ENCODE results near the gene CDK10. TPM values are rescaled to one million over a fixed set of nuclear protein-coding genes. Genes with fewer than 3 reads are reported as not detected.

CDK10 gene, protein sequence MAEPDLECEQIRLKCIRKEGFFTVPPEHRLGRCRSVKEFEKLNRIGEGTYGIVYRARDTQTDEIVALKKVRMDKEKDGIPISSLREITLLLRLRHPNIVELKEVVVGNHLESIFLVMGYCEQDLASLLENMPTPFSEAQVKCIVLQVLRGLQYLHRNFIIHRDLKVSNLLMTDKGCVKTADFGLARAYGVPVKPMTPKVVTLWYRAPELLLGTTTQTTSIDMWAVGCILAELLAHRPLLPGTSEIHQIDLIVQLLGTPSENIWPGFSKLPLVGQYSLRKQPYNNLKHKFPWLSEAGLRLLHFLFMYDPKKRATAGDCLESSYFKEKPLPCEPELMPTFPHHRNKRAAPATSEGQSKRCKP
- 10 to 100 TPM; 76.3 to 82.5 (median 81.9) TPM for total RNA-seq

DNA sequence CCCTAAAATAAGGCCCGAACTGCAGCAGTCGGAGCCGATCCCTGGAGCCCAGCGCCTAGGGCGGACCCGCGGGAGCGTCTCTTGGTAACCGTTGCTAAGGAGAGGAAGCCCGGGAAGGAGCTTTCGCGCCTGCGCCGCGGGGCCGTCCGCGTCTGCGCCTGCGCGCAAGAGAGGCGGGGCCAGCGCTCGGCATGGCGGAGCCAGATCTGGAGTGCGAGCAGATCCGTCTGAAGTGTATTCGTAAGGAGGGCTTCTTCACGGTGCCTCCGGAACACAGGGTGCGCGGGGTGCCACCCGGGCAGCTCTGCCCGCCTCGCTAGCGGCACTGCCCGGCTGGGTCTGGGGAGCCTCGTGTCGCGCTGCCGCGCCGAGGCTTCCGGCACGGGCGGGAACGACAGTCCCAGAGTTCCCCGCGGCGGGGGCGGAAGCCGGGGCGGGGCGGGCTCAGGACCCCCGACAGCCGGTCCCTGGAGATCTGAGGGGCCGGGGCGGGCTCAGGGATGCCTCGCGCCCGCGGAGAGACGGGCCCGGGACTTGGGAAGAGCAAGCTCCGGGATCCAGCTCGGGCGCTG is at the start of gene CDK10:
TSS of gene CDK10 (plus strand) at position 170 of the 572 bp plus-strand sequence. CDS start at position 192, 22 bp downstream.
- peak; percentile 94 for ATAC-seq
- H3K4me1 Mint-ChIP-seq (ENCODE audit: low read depth) = peaks cover 9% of the 10 kb centered on the region
- no peaks in the 10 kb centered on the region for H3K27me3 Mint-ChIP-seq (ENCODE audit: low read depth)

DNA sequence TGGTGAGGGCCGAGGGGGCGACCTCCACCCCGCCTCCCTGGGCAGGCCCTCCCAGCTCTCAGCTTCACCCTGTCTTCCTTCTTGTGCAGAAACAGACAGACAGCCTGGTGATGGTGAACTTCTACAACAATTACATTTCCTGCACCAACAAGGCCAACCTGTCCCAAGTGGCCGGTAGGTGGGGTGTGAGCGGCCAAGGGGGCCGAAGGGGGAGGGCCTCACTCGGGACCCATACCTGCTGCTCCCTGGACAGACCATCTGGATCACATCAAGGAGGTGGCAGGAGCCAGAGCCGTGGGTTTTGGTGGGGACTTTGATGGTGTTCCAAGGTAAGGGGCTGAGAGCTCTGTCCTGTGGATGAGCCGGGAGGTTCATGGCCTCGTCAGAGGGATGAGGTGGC is 49.1 kb upstream of the CDK10 start:
- Mint-ChIP-seq H3K4me3 (no peak overlapping the region), H3K36me3 (ENCODE audit: insufficient read depth) (no peaks in the 10 kb centered on the region), H3K4me1 (ENCODE audit: low read depth) (peaks cover 12% of the 10 kb centered on the region), H3K9me3 (no peaks in the 10 kb centered on the region), H3K27me3 (ENCODE audit: low read depth) (no peaks in the 10 kb centered on the region)
- ATAC-seq (no peak), DNase-seq (no peak)

More for the DNA sequence above, at the start of gene CDK10:
- H3K36me3 Mint-ChIP-seq (ENCODE audit: insufficient read depth) = peaks cover 6% of the 10 kb centered on the region
- peak; percentile 86 for DNase-seq
- peak within 1 kb of the TSS; percentile 90 for H3K4me3 Mint-ChIP-seq
- no peaks in the 10 kb centered on the region for H3K9me3 Mint-ChIP-seq

DNA sequence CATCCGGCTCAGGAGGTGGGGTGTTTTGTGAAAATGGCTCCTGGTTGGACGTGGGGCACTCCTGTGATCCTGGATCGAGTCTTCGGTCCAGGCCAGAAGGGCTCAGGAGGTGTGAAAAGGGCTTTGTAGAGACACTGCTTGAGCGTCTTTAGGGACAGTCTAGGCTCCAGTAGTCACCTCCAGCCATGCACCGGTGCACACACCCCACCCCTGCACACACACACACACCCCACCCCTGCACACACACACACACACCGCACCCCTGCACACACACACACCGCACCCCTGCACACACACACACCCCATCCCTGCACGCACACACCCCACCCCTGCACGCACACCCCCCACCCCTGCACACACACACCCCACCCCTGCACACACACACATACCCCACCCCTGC is 48.0 kb upstream of the CDK10 start:
- Mint-ChIP-seq H3K9me3 (no peaks in the 10 kb centered on the region), H3K36me3 (ENCODE audit: insufficient read depth) (no peaks in the 10 kb centered on the region), H3K27me3 (ENCODE audit: low read depth) (no peaks in the 10 kb centered on the region), H3K4me1 (ENCODE audit: low read depth) (peaks cover 12% of the 10 kb centered on the region), H3K4me3 (no peak overlapping the region)
- ATAC-seq = no peak
- no peak for DNase-seq

DNA sequence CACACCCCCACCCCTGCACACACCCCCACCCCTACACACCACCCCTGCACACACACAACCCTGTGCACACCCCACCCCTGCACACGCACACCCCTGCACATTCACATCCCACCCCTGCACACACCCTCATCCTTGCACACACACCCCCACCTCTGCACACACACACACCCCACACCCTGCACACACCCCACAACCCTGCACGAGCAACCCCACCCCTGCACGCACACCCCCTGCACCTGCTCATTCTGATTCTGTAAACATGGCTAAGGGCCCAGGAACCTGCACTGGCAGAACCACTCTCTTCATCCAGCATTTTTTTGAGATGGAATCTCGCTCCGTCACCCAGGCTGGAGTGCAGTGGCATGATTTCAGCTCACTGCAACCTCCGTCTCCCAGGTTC is 47.1 kb upstream of the CDK10 start:
- Mint-ChIP-seq H3K27me3 (ENCODE audit: low read depth) (no peaks in the 10 kb centered on the region), H3K9me3 (no peaks in the 10 kb centered on the region), H3K4me3 (no peak overlapping the region), H3K36me3 (ENCODE audit: insufficient read depth) (no peaks in the 10 kb centered on the region), H3K4me1 (ENCODE audit: low read depth) (peaks cover 12% of the 10 kb centered on the region)
- ATAC-seq = no peak
- no peak for DNase-seq

DNA sequence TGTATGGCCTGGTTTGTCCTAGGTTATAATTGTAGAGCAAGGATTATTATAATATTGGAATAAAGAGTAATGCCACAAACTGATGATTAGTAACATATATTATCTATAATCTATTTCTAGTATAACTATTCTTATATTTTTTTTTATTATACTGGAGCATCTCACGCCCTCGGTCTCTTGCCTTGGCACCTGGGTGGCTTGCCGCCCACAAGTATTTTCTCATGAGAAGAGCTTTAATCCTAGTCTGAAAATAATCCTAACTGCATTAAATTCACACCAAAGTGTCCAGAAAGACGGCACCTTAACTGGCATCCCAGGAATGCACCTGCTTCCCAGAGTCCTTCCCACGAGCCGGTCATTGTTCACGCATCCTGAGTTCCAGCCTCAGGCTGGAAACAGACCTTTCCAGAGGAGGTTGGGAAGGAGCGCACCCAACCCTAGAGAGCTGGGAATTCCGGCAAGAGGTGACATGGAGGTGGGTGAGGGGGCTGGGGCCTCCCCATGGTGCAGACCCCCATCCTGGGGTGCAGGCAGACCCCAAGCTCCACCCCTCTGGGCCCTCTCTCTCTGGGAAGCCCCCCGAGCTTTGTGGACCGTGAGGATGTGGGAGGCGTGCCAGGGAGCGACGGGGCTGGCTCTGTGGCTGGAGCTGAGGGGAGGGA is 44.9 kb upstream of the CDK10 start:
- peaks cover 9% of the 10 kb centered on the region for H3K36me3 Mint-ChIP-seq (ENCODE audit: insufficient read depth)
- H3K27me3 Mint-ChIP-seq (ENCODE audit: low read depth) = no peaks in the 10 kb centered on the region
- H3K9me3 Mint-ChIP-seq = no peaks in the 10 kb centered on the region
- ATAC-seq = no peak
- DNase-seq = no peak
- peaks cover 12% of the 10 kb centered on the region for H3K4me1 Mint-ChIP-seq (ENCODE audit: low read depth)
- no peak overlapping the region for H3K4me3 Mint-ChIP-seq

DNA sequence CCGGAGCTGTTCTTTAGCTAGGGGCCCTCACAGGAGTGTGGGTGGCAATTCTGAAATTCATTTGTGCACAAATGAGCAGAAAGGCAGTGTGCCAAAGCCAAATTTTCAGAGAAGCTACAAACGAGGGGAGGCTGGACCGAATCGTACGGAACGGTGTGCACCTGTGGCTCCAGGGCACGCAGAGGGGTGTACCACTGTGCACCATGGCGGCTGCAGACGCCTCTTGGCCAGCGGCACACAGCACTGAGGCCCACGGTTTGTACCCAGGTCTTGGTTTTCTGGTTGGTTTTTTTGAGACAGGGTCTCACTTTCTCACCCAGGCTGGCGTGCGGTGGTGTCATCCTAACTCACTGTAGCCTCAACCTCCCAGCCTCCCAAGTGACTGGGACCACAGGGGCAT is 43.9 kb upstream of the CDK10 start:
- ATAC-seq = no peak
- no peaks in the 10 kb centered on the region for H3K27me3 Mint-ChIP-seq (ENCODE audit: low read depth)
- H3K4me1 Mint-ChIP-seq (ENCODE audit: low read depth) = peaks cover 12% of the 10 kb centered on the region
- peaks cover 13% of the 10 kb centered on the region for H3K36me3 Mint-ChIP-seq (ENCODE audit: insufficient read depth)
- DNase-seq = no peak
- H3K4me3 Mint-ChIP-seq = no peak overlapping the region
- no peaks in the 10 kb centered on the region for H3K9me3 Mint-ChIP-seq

DNA sequence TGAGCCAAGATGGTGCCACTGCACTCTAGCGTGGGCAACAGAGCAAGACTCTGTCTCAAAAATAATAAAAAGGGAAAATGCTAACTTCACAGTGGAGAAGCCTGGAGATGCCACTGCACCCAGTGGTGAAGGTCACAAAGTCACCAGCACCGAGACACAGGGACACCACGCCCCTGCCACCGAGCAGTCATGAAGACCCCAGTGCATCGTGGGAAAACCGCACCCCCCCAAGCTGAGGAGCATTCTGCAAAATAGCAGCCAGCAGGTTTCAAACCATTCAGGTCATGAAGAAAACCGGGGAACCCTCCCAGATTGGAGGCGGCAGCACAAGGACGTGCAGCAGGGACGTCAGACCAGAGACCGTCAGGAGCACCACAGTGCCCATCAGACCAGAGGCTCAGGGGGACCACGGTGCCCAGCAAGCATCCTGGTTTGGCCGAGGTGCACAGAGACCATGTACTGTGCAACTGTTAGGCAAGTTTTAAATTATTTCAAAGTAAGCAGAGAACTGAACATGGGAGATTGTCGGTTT is 42.7 kb upstream of the CDK10 start:
- no peaks in the 10 kb centered on the region for H3K27me3 Mint-ChIP-seq (ENCODE audit: low read depth)
- H3K4me1 Mint-ChIP-seq (ENCODE audit: low read depth) = peaks cover 12% of the 10 kb centered on the region
- ATAC-seq (no peak), DNase-seq (no peak)
- no peak overlapping the region for H3K4me3 Mint-ChIP-seq
- no peaks in the 10 kb centered on the region for H3K9me3 Mint-ChIP-seq
- peaks cover 13% of the 10 kb centered on the region for H3K36me3 Mint-ChIP-seq (ENCODE audit: insufficient read depth)

DNA sequence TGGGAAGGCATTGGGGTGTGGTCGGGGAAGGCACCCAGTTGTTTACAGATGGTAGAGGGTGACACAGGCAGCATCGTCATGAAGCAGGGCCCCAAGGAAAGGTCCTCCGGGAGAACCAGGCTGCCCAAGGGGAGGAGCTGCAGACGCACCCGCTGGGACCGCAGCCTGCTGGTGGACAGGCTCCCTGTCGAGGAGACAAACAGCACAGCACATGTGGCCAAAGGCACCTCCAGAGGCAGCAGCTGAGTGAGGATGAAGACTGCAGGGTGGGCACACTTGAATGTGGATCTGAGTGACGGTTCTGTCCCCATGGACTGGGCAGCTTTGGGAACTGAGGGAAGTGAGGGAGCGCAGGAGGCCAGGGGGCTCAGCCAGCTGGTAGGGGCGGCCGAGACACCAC is 41.4 kb upstream of the CDK10 start:
- Mint-ChIP-seq H3K36me3 (ENCODE audit: insufficient read depth) (peaks cover 17% of the 10 kb centered on the region), H3K4me3 (no peak overlapping the region), H3K27me3 (ENCODE audit: low read depth) (no peaks in the 10 kb centered on the region), H3K9me3 (no peaks in the 10 kb centered on the region), H3K4me1 (ENCODE audit: low read depth) (peaks cover 12% of the 10 kb centered on the region)
- DNase-seq (no peak), ATAC-seq (no peak)

DNA sequence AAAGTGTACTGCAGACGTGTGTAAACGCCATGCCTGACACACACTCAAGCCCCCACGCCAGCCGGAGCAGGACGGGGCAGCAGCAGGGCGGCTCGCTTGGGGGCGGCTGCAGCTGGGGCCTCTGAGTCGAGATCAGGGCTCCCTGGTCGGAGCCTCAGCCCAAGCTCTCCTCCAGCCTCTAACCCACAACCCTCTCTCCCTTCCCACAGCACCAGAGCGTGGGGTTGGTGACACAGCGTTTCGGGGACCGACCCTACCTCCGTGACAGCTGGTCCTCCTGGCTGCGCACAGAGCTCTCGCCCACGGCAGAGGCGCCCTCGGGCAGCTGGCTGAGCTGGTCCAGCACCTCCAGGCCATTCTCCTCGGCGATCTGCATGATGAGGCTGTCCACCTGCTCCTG is 40.2 kb upstream of the CDK10 start:
- H3K4me3 Mint-ChIP-seq = no peak overlapping the region

DNA sequence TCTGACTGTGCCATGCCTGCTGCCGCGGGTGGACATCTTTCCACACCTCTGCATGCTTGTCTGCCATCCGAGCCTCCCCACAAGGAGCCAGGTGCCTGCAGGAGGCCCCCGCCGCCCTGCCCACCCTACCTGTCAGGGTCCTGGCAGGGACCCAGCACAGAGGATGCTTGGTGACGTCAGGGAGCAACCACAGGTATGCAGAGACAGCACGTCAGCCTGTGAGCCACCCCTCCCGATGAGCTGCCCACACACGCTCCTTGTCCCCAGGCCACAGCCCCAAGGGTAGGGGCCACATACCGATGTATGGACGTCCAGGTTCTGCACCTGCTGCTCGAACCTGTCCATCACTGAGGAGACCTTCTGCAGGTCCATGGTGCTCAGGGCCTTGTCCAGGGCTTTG is 39.6 kb upstream of the CDK10 start:
- no peaks in the 10 kb centered on the region for H3K27me3 Mint-ChIP-seq (ENCODE audit: low read depth)
- no peak overlapping the region for H3K4me3 Mint-ChIP-seq
- no peak for DNase-seq
- no peak for ATAC-seq
- no peaks in the 10 kb centered on the region for H3K9me3 Mint-ChIP-seq
- peaks cover 17% of the 10 kb centered on the region for H3K36me3 Mint-ChIP-seq (ENCODE audit: insufficient read depth)
- no peaks in the 10 kb centered on the region for H3K4me1 Mint-ChIP-seq (ENCODE audit: low read depth)

More for the DNA sequence above, 40.2 kb upstream of the CDK10 start:
- ATAC-seq (no peak), DNase-seq (no peak)
- H3K9me3 Mint-ChIP-seq = no peaks in the 10 kb centered on the region
- H3K27me3 Mint-ChIP-seq (ENCODE audit: low read depth) = no peaks in the 10 kb centered on the region
- H3K4me1 Mint-ChIP-seq (ENCODE audit: low read depth) = peaks cover 3% of the 10 kb centered on the region
- H3K36me3 Mint-ChIP-seq (ENCODE audit: insufficient read depth) = peaks cover 17% of the 10 kb centered on the region

DNA sequence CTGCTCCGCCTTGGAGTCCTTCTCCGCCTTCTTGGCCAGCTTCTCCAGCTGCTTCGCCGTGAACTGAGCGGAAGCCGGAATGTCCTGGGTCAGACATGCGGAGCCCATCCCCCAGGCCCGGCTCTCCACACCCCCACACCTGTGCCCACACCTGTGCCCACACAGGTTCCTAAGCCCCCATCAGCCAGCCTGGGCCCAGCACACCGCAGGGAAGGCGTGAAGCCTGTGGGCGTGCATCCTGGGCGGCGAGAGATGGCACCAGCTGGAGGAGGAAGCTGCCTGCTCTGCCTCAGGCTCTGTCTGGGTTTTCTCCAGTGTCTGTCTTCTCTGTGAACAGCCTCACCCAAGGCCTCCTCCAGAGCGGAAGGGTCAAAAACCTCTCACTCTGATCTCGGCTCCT is 34.9 kb upstream of the CDK10 start:
- peaks cover 15% of the 10 kb centered on the region for H3K4me1 Mint-ChIP-seq (ENCODE audit: low read depth)
- no peak for DNase-seq
- H3K4me3 Mint-ChIP-seq = no peak overlapping the region
- H3K36me3 Mint-ChIP-seq (ENCODE audit: insufficient read depth) = peaks cover 12% of the 10 kb centered on the region
- no peak for ATAC-seq
- H3K9me3 Mint-ChIP-seq = no peaks in the 10 kb centered on the region
- H3K27me3 Mint-ChIP-seq (ENCODE audit: low read depth) = no peaks in the 10 kb centered on the region

DNA sequence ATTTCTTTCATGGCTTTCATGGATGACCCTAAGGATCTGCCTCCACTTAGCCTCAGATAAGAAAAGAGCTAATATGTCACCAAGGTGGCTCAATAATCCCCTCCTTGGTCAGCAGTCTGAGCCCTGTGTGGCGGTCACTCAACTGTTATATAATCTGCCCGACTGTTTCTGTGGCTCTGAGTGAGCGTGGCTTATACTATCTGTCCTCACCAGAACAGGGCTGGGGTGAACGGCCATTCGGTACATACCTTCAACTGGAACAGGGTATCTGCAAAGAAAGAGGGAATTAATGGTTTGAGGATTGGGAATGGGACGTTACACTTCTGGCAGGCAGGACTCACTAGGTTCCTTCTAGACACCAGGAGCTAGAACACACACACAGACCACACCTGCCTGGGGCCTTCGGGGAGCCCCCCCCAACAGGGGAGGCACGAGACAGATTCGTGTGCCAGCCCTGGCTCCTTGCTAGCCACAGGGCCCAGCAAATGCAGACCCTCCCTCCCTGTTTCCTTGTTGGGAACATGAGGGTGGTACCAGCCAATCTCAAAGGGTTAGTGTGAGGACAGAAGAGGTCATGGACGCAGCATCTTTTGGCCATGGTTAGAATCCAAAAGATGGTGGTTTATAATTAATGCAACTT is 32.7 kb upstream of the CDK10 start:
- Mint-ChIP-seq H3K27me3 (ENCODE audit: low read depth) (no peaks in the 10 kb centered on the region), H3K4me3 (peak overlapping the region; percentile 56), H3K4me1 (ENCODE audit: low read depth) (peaks cover 24% of the 10 kb centered on the region), H3K36me3 (ENCODE audit: insufficient read depth) (peaks cover 8% of the 10 kb centered on the region), H3K9me3 (no peaks in the 10 kb centered on the region)
- DNase-seq (no peak), ATAC-seq (no peak)

DNA sequence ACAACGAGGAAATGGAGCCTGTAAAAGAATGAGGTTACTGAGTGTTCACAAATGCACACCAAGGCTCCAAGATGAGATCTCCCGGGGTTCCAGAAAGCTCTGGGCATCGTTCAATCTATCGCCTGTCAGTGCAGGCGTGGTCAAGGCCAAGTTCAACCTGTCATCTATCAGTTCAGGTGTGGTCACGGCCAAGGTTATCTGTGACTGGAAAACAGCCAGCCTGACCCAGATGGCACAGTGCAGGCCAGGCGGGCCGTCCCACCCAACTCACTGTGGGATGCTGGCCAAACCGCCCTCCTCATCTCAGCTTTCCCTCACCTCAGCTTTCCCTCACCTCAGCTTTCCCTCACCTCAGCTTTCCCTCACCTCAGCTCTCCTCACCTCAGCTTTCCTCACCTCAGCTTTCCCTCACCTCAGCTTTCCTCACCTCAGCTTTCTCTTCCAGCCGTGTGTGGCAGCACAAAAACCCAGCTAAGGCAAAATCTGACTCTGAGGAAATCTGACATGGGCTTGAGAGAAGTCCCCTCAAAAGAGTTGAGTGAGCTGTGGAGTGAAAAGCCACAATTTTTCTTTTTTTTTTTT is 31.3 kb upstream of the CDK10 start:
- DNase-seq (no peak), ATAC-seq (no peak)
- Mint-ChIP-seq H3K27me3 (ENCODE audit: low read depth) (no peaks in the 10 kb centered on the region), H3K36me3 (ENCODE audit: insufficient read depth) (peaks cover 4% of the 10 kb centered on the region), H3K4me1 (ENCODE audit: low read depth) (peaks cover 25% of the 10 kb centered on the region), H3K4me3 (peak overlapping the region; percentile 92), H3K9me3 (no peaks in the 10 kb centered on the region)

Measured in activated T-cell treated with anti-CD3 and anti-CD28 coated beads, Interleukin-2, amount 50 U/mL, for 4 hours (primary cell).